Lower lobe of right lung (tissue), 2 donors: ENCODE data around the gene RNF20. TPM values are rescaled to one million over a fixed set of nuclear protein-coding genes. Genes with fewer than 3 reads are reported as not detected.
"Not testable (repeated sequence)": the region's sequence is repeated elsewhere in the genome, so short reads cannot be mapped to it uniquely, and the experiment has no call there.

ENCODE experiments used
- ATAC-seq, 2 donors: fragments of 200-7000 bp; cut with Tn5 transposase; one replicate each; pipeline ENCODE4 v1.9.1; 2020 to 2022; ENCODE audit warnings: mild to moderate bottlenecking in 2 of 2, moderate library complexity in 2 of 2
- DNase-seq: peaks from one replicate; pipeline ENCODE4 v3.0.0-alpha.2; 2020
- H3K27ac ChIP-seq: fragments of 200-600 bp; one replicate; pipeline ENCODE4 v1.8.0; 2022
- H3K27me3 ChIP-seq: fragments of 200-600 bp; one replicate; pipeline ENCODE4 v1.8.0; 2022; ENCODE audit warnings: low read depth
- H3K36me3 ChIP-seq: fragments of 200-600 bp; one replicate; pipeline ENCODE4 v1.8.0; 2022; ENCODE audit warnings: mild to moderate bottlenecking
- H3K4me1 ChIP-seq: fragments of 200-600 bp; one replicate; pipeline ENCODE4 v1.8.0; 2022
- H3K4me3 ChIP-seq: fragments of 200-600 bp; one replicate; pipeline ENCODE4 v1.8.0; 2022; ENCODE audit warnings: mild to moderate bottlenecking
- H3K9me3 ChIP-seq: fragments of 200-600 bp; one replicate; pipeline ENCODE4 v1.8.0; 2022
- intact Hi-C: fragments of 100-400 bp; cut with DNase I; formaldehyde crosslinking; loops from one replicate; pipeline ENCODE4 v1.11.0; 2022
- total RNA-seq: library from RNA; stranded (reverse); fragmentation: NEBNext Ultra II Directional; extraction: Animal tissue kit (Norgen Biotek cat#: 25700); gene quantifications from one replicate; pipeline ENCODE4 v1.2.1, GENCODE V29; 2021
- TF ChIP-seq, protein P1 (sequence below): fragments of 200-600 bp; IDR thresholded peaks from one replicate; pipeline ENCODE4 v1.8.0; 2022; ENCODE audit warnings: antibody characterized with exemption, mild to moderate bottlenecking
- donor health status: DM: no; HTN: yes; CAD: no; lungs with severe emphysema.

The RNF20 gene
- total RNA-seq, 1 donor from 2014 or later, result 50.7 TPM

DNA sequence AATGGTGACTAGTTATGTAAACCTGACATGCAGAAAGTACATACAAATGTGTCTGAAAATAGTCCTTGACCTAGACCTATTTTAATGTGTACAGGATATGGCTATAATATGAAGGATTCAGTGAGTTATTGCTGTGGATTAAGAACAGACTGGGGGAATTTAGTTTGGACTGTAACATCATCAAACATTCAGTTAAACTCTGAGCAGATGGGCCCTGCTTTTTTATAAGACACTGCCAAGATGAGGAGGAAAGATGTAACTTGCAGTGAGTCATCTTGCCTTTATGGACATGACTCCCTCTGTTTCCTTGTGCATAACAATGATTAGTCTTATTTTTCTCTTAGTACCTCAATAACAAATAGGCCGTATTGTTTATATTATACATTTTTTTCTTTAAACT is 48.9 kb downstream of the RNF20 start:
- no peak for ATAC-seq

DNA sequence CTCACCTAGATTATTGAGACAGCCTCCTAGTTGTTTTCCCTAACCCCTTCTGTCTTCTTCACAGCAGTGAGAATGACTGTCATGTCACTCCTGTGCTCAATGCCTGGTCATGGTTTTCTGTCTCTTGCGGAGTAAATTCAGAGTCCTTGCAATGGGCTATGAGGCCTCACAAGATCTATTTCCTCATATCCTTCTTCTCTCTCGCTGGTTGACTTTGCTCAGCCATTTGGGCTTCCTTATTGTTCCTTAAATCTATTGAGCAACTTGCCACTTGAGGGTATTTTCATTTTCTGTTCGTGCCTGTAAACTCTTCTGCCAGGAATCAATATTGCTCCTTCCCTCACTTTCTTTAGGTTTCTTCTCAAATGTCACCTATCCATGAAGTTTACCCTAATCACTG is 52.1 kb downstream of the RNF20 start:
- TF ChIP-seq, protein P1, sequence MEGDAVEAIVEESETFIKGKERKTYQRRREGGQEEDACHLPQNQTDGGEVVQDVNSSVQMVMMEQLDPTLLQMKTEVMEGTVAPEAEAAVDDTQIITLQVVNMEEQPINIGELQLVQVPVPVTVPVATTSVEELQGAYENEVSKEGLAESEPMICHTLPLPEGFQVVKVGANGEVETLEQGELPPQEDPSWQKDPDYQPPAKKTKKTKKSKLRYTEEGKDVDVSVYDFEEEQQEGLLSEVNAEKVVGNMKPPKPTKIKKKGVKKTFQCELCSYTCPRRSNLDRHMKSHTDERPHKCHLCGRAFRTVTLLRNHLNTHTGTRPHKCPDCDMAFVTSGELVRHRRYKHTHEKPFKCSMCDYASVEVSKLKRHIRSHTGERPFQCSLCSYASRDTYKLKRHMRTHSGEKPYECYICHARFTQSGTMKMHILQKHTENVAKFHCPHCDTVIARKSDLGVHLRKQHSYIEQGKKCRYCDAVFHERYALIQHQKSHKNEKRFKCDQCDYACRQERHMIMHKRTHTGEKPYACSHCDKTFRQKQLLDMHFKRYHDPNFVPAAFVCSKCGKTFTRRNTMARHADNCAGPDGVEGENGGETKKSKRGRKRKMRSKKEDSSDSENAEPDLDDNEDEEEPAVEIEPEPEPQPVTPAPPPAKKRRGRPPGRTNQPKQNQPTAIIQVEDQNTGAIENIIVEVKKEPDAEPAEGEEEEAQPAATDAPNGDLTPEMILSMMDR, result no peak
- no peaks in the 10 kb centered on the region for H3K36me3 ChIP-seq
- ATAC-seq (peak; percentile 72 to 81), DNase-seq (no peak)
- no peak overlapping the region for H3K27ac ChIP-seq
- intact Hi-C loops, result no loop called here
- H3K4me3 ChIP-seq, result no peak overlapping the region
- no peaks in the 10 kb centered on the region for H3K27me3 ChIP-seq
- H3K4me1 ChIP-seq, result no peaks in the 10 kb centered on the region
- no peaks in the 10 kb centered on the region for H3K9me3 ChIP-seq

More for the DNA sequence above, 48.9 kb downstream of the RNF20 start:
- Histone ChIP-seq H3K27ac (no peak overlapping the region), H3K36me3 (no peaks in the 10 kb centered on the region), H3K4me3 (no peak overlapping the region), H3K4me1 (no peaks in the 10 kb centered on the region), H3K27me3 (no peaks in the 10 kb centered on the region), H3K9me3 (no peaks in the 10 kb centered on the region)
- intact Hi-C loops, result no loop called here
- TF ChIP-seq, protein P1, result no peak
- no peak for DNase-seq

DNA sequence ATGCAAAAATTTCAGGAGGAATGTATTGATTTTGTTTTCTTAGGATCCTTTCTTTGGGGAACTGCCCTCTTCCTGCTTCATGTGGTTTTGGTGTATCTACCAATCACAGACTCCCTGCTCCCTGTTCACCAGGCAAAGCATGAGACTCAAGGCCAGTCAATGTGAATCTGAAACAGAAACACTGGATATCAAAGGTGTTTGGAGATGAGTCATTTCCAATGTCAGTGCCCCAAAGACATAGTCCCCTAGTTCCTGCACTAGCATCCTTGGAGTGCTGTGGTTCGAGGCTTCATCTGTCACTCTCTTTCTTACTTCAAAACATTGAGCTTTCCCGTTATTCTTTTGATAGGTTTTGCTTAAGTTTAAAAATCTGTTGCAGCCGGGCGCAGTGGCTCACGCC is 53.0 kb downstream of the RNF20 start:
- H3K4me1 ChIP-seq, result no peaks in the 10 kb centered on the region
- TF ChIP-seq, protein P1, result no peak
- intact Hi-C loops, result no loop called here
- no peaks in the 10 kb centered on the region for H3K36me3 ChIP-seq
- H3K4me3 ChIP-seq, result no peak overlapping the region
- peak; percentile 30 to 42 for ATAC-seq
- DNase-seq, result no peak
- H3K27ac ChIP-seq, result no peak overlapping the region
- H3K9me3 ChIP-seq, result no peaks in the 10 kb centered on the region
- no peaks in the 10 kb centered on the region for H3K27me3 ChIP-seq

DNA sequence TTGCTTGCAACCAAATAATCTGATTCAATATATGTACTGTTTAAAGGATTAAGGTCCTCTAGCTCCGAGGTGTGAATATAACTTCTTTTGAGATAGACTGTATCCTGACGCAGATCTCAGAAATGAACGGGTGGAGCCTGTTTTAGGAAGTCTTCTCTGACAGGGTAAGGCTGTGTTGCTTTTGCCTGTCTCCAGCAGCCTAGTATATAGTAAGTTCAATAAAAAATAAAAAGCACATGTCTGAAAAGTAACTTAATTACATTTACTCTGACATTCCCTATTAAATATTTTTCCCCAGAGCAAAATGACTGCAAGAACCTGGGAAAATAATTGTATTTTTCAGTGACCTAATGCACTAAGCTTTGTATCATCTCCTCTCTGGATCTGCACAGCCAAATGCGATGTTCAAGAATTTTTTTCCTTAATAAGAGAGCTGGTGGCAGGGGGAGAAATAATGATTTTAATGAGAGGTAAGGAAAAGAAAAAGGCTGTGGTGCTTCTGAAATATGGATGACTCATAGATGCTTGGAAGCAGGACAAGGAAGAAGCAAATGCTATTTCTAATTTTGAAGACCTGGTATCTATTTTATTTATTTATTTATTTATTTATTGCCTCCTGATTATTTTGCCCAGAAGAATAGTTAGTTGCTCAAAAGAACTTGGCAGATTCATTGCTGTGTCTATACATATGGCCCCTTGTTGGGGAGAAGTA is 53.8 kb downstream of the RNF20 start:
- DNase-seq (no peak), ATAC-seq (no peak)
- TF ChIP-seq, protein P1, result no peak
- Histone ChIP-seq H3K9me3 (no peaks in the 10 kb centered on the region), H3K4me3 (no peak overlapping the region), H3K36me3 (no peaks in the 10 kb centered on the region), H3K27me3 (no peaks in the 10 kb centered on the region), H3K4me1 (no peaks in the 10 kb centered on the region), H3K27ac (no peak overlapping the region)
- intact Hi-C loops, result no loop called here

DNA sequence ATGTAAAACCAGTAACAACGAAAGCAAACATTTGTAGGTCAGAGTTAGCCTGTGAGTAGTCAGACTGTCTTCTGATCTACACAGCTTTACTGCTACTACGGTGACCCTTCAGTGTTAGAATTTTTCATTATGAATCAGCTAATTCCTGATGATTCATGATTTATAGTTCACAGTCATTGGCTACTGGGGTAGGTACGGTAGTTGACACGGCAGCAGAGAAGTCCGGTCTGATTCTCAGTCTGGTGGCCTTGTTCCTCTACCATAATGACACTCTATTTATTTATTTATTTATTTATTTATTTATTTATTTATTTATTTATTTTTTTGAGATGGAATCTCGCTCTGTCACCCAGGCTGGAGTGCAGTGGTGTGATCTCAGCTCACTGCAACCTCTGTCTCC is 56.4 kb downstream of the RNF20 start:
- H3K27ac ChIP-seq, DNase-seq, H3K9me3 ChIP-seq, H3K36me3 ChIP-seq, H3K4me3 ChIP-seq, intact Hi-C loops, H3K27me3 ChIP-seq, H3K4me1 ChIP-seq, ATAC-seq: not testable (repeated sequence)

DNA sequence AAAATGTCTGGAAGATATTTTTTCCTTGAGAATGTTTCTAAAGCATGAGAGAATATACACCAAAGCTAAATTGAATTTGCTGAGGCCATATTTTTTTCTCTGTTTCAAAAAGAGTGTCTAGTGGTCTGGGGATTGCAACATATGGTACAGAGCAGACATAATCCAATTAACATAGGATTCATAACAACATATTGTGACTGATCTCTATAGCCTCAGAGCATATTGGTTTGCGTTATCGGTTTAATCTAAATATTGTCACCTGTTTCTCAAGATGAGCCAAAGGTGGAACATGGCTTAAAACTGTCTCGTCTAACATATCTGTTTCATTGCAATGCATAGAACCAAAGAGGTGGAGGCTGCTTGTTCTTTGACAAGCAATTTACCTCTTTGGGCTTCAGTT is 57.2 kb downstream of the RNF20 start:
- intact Hi-C loops, result no loop called here
- ATAC-seq, result no peak
- TF ChIP-seq, protein P1, result no peak

More for the DNA sequence above, 57.2 kb downstream of the RNF20 start:
- Histone ChIP-seq H3K4me3 (no peak overlapping the region), H3K9me3 (no peaks in the 10 kb centered on the region), H3K36me3 (no peaks in the 10 kb centered on the region), H3K27ac (no peak overlapping the region), H3K4me1 (no peaks in the 10 kb centered on the region), H3K27me3 (no peaks in the 10 kb centered on the region)
- DNase-seq, result no peak
